Ovary (tissue), 3 donors: ENCODE results near the gene EFEMP2.

Experiments used
- EP300 ChIP-seq: sonication (generic); formaldehyde crosslinking; IDR thresholded peaks from one replicate; pipeline ENCODE4 v1.6.1; 2017; ENCODE audit warnings: antibody characterized with exemption
- TF ChIP-seq, protein P1 (sequence below), 3 donors: fragments of 450-650 bp in 2 of 3; fragments of 200-600 bp in 1 of 3; IDR thresholded peaks; one replicate each; pipeline versions ENCODE4 v1.5.1 to v1.8.0; 2016 to 2022; ENCODE audit warnings: antibody characterized with exemption in 3 of 3, mild to moderate bottlenecking in 1 of 3
- donor health status: DM: no; HTN: no; CAD: no.

- TF ChIP-seq, protein P1, sequence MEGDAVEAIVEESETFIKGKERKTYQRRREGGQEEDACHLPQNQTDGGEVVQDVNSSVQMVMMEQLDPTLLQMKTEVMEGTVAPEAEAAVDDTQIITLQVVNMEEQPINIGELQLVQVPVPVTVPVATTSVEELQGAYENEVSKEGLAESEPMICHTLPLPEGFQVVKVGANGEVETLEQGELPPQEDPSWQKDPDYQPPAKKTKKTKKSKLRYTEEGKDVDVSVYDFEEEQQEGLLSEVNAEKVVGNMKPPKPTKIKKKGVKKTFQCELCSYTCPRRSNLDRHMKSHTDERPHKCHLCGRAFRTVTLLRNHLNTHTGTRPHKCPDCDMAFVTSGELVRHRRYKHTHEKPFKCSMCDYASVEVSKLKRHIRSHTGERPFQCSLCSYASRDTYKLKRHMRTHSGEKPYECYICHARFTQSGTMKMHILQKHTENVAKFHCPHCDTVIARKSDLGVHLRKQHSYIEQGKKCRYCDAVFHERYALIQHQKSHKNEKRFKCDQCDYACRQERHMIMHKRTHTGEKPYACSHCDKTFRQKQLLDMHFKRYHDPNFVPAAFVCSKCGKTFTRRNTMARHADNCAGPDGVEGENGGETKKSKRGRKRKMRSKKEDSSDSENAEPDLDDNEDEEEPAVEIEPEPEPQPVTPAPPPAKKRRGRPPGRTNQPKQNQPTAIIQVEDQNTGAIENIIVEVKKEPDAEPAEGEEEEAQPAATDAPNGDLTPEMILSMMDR (IDR thresholded peaks at IDR 0.05): no peak
- no peak for TF ChIP-seq EP300
These were observed 45.0 kb upstream of the EFEMP2 start for GRCh38 chr11:65917434-65918210.
